Iris pigment epithelial cell (primary cell): Measurements from ENCODE around the gene NTN1.

ENCODE experiments used
- DNase-seq: peaks from one replicate; pipeline ENCODE4 v3.0.0-alpha.2; 2011; ENCODE audit warnings: low read depth

NTN1 gene

GRCh38 chr17:9037736-9038135 is 16.4 kb downstream of the NTN1 start:
- no peak for DNase-seq

- no peak for DNase-seq
Measured at GRCh38 chr17:9038380-9038779, 17.1 kb downstream of the NTN1 start.

DNA sequence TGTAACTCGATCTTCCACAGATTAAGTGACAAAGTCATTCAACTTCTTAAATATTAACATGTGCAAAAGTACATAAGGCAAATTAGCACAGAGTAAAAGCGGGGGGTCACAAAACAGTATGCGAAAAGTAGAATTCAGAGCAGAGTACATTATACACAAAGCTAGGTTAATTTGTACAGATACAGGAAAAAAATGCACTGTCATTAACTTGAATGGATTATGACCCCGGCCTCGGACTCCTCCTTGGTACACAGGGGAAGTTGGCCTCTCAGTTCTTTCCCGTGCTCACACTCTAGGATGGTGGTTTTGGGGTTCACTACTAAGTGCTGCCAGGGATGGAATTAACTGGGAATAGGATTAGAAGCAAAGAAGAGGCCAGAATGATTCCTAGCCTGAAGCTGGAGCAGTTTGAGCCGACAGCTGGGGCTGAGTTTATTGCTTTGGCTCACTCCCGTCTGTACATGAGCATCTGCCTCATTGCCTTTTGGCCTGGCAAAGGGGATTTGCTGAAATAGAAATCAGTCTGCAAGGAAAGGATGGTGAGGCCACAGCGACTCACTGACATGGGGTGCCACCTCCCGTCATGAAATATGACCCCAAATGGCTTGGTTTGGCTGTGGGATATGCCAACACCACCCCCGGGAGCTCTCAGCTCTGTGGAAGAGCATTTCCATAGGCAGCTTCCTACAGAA is 23.6 kb downstream of the NTN1 start:
- DNase-seq = no peak

GRCh38 chr17:9050801-9051401 is 29.6 kb downstream of the NTN1 start:
- DNase-seq = no peak

GRCh38 chr17:9051561-9051960 is 30.3 kb downstream of the NTN1 start:
- no peak for DNase-seq

DNA sequence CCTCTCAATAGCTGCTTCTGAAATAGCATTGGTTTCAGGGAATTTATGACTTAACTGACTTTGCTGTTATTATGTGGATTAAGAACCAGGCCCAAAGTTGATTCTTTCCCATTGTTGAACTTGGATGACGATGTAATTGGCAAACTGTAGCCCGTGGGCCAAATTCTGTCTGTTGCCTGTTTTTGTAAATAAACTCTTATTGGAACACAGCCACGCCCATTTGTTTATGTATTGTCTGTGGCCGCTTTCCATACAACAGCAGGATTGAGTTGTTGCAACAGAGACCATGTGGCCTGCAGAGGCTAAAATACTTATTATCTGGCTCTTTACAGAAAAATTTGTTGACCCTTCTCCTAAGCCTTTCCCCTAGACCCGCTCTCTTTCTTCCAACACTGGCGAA is 31.6 kb downstream of the NTN1 start:
- DNase-seq = no peak

DNA sequence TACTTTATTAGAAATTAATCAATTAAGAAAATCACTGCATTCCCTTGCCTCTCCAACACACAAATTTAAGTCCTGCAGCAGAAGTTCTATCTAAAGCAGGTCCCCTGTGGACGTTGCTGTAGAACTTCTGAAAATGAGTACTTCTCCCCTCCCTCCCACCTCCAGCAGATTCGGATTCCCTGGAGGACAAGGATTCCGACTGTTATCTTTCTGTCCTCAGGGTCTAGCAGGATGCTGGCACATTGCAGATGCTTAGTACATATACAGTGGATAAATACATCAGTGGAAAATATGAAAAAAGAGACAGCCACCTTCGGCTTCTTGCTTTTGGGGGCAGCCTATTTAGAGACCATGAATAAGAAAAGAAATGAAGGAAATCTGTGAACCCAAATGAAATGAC is 32.1 kb downstream of the NTN1 start:
- no peak for DNase-seq

- DNase-seq = no peak
Measured at GRCh38 chr17:9054126-9054975, 33.0 kb downstream of the NTN1 start.

DNA sequence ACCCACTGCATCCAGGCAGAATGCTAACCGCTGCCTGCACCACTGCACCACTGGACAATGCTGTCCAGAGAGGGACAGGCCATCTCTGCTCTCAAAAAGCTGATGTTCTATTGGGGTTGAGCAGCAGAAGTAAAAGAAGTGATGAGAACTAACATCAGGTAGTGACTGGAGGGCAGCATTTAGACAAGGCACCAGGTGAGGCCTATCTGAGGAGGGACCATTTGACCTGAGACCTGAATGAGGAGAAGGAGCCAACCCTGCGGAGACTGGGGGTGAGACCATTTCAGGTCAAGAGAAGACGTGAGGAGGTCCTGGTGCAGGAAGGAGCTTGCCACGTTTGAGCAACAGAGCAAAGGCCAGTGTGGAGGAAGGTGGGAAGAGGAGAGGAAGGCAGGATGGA is 34.0 kb downstream of the NTN1 start:
- DNase-seq = no peak

GRCh38 chr17:9056566-9056965 is 35.3 kb downstream of the NTN1 start:
- no peak for DNase-seq

DNA sequence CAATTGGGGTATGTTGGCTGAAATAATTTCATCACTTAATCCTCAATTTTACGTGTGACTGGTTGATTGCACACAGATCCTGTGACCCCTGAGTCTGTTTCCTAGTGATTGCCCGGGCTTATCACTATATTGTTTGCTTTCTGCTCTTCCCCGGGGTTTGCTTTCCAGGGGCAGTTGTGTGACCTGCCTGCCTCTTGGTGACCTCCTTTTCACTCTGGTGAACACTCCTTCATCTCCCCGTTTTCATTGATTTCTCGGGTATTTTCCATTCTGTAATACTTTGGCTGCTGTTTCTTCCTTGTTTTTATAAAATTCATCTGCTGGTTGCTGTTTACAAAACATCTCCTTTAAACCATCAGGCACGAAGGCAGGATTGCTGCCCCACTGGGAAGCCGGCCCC is 36.0 kb downstream of the NTN1 start:
- DNase-seq = no peak

DNA sequence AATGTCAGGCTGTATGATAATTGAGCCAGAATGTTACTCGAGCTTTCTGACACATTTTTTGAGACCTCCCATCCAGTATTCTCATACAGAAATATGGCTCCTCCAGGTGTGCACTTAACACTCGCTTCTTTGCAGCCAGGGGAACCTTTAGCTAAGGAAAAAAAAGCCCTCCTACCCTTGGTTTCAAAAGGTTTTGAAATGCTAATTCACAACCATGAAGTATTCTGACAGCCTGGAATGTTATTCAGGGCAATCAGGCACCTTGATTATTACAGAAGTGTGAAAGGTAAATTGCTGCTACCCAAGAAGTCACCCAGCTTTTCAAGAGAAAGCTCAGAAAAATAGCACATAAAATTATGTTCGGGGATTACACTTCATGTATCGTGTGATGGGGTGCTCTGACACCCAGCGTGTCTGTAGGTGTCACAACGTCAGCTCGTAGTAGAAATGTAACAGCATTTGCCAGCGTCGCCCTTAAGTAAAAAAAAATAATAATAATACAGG is 41.1 kb downstream of the NTN1 start:
- no peak for DNase-seq

DNA sequence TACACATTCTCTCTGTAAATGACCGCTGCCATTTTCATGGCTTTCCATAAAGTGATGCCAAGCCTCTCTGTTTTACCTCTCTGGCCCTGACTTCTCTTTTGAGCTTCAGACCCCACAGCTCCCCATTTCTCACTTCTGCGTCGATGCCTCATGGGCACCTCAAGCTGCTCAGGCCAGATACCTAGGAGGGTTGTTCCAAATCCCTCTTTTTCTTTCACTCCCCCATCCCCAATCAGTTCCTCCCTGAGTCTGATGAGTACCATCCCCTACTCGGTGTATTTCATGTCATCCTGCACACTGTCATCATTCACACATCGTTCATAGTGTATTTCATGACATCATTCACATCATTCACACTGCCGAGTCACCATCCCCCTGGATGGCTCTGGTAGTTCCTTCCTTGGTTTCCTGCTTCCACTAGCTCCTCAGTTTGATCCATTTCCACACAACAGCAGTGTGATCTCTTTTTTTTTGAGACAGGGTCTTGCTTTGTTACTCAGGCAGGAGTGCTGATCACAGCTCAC is 43.1 kb downstream of the NTN1 start:
- DNase-seq = no peak

DNA sequence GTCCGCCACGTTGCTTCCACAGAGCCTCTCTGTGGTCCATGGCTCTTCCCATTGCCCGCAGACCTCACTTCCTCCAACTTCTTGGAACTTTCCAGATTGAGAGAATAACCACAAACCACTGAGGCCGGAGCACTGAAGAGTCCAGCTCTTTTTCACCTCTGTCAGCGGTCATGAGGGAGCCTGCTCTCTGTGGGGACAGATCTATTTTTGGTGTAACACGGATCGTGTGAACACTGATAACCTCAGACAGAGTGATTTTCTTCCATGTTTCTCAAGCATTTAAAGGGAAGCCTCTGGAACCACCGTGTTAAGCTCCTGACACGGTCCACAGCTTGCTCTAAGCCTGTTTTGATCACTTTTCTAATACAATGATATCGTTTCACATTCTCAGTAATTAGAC is 49.7 kb downstream of the NTN1 start:
- no peak for DNase-seq

DNA sequence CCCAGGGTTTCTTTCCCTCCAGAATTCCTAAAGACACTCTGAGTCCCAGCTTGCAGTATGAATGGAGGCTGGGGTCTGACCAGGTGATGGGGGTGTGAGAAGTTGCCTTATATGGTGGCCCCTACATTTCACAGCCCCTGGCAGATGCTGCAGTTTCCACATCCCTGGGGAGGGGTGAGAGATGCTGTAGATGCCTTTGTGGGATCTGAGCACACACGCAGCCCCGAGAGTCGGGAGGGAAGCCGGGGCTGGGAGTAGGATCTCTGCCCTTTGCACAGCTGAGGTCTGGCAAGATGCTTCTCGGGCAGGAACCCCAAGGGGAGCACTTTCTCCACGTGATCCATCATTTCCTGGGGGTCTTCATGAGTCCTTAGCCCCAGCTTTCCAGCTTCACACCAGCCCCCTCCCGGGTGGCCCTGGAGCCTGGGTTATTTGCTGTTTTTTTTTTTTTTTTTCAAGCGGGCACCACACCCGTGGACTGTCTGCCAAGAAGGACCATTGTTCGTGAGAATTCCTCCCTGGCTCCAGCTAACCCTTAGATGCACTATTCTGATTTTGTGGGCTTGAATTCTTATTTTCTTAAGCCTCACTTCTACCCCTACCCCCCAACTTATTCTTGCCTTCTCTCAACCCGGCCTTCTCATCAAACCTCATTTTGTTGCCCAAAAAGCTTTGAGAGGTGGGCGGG is 50.6 kb downstream of the NTN1 start:
- DNase-seq = no peak

- DNase-seq = peak; percentile 4
Measured at GRCh38 chr17:9072696-9073339, 51.5 kb downstream of the NTN1 start.

- DNase-seq = no peak
Measured at GRCh38 chr17:9074131-9074530, 52.8 kb downstream of the NTN1 start.

- no peak for DNase-seq
Measured at GRCh38 chr17:9079461-9080103, 58.3 kb downstream of the NTN1 start.

GRCh38 chr17:9080296-9080914 is 59.1 kb downstream of the NTN1 start:
- DNase-seq = no peak

GRCh38 chr17:9080983-9081382 is 59.7 kb downstream of the NTN1 start:
- DNase-seq = no peak

DNA sequence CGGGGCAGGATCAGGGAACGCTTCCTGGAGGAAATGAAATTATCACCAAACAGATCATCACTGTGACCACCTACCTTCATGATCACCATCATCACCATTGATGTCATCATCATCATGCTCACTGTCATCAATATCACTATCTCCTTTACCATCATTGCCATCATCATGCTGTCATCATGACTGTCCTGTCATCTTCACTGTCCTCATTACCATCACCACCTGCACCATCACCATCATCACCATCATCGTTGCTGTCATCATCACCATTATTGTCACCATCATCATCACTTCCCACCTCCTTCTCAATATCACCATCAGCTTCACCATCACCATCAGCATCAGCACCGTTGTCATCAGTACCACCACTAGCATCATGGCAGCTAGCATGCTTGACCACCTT is 65.3 kb downstream of the NTN1 start:
- DNase-seq = no peak
